PC-3 (cell line): ENCODE measurements around the gene BIRC7.

ENCODE experiments used
- CTCF ChIP-seq: fragments of 300-600 bp; sonication (generic); conservative IDR thresholded peaks from 2 replicates; pipeline ENCODE4 v1.5.1; 2017; ENCODE audit warnings: antibody characterized with exemption, low read depth, mild to moderate bottlenecking, low read length
- EZH2 ChIP-seq: fragments of 300-600 bp; sonication (generic); IDR thresholded peaks from one replicate; pipeline ENCODE4 v1.6.1; 2017; ENCODE audit warnings: antibody characterized with exemption, mild to moderate bottlenecking, low read length; ENCODE audit not compliant: unreplicated experiment

GRCh38 chr20:63226042-63226943, 9.4 kb upstream of the BIRC7 start:
- TF ChIP-seq EZH2 (no peak), CTCF (no peak)
